HG02763 (cell line): ENCODE measurements around the gene RNASE12.
"Not testable (repeated sequence)": the region's sequence is repeated elsewhere in the genome, so short reads cannot be mapped to it uniquely, and the experiment has no call there.

Experiments used
- ATAC-seq: cut with Tn5 transposase; IDR thresholded peaks from one replicate; pipeline ENCODE4 v1.9.1; 2021; ENCODE audit warnings: mild to moderate bottlenecking, moderate library complexity; ENCODE audit not compliant: unreplicated experiment

Gene RNASE12

DNA sequence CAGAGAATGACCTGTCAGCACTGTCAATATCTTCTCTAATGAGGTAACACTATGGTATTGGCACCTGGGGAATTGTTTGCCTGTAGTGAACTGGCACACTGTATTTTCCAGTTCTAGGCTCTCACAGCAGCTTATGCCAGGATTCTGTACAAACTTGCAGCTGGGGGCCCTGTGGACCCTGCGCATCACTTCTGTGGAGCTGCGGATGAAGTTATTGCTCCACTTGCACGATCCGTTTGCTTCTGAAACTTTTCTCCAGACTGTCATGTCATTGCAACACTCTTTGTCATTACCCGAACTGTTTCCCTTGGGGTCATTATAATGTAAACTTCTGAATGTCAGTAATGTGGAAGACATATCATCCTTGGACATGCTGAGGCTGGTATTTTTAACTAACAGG, 7.3 kb downstream of the RNASE12 start:
- ATAC-seq, result no peak

DNA sequence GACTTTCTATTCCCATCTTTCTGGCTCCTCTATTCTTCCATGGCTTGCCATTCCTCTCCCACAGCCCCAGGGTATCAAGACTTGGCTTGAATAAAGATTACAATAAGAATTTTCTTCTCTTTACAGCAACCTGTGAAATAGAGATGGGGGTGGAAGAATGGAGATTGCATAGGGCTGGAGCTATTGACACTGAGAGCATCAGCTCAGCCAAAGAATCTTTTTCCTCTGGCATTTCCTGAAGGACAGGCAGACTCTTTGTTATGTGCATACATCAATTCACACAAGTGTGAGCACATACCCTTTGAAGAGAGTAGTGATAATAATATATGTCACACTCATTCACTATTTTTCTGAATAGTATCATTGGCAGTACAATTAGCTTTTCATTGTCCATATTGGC, 8.0 kb downstream of the RNASE12 start:
- no peak for ATAC-seq

- no peak for ATAC-seq
Measured at GRCh38 chr14:20580242-20580641, 10.9 kb downstream of the RNASE12 start.

DNA sequence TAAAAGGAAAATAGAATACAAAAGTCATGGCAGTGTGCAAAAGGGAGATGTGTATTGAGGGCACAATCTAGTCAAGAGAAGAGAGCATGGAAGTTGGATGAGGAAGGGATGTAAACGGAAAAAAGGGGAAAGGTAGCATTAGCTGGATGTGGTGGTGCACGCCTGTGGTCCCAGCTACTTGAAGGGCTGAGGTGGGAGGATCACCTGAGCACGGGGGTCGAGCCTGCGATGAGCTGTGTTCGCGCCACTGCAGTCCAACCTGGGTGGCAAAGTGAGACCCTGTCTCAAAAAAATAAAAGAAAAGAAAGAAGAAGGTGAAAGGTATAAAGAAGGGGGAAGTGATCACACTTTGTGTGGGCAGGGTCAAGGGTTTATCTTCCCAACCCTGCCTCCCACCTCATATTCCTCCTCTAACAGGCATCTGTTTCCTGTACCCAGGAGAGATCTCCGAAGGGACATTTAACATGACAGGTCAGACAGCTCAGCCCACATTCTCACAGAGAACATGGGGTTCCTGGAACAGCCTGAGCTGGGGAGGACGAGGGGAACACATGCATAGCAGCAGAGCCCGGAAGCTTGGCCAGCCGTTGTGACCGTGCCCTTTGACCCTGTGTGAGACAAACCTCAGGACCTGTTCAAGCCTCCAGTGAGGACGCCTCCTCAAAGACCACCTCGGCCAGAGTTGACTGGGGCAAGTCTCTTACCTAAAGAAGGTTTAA, 12.2 kb downstream of the RNASE12 start:
- ATAC-seq, result no peak

GRCh38 chr14:20578325-20578724, 12.9 kb downstream of the RNASE12 start:
- ATAC-seq, result no peak

- ATAC-seq, result not testable (repeated sequence)
Measured at GRCh38 chr14:20572382-20572990, 18.7 kb downstream of the RNASE12 start.

- not testable (repeated sequence) for ATAC-seq
Measured at GRCh38 chr14:20570720-20571119, 20.5 kb downstream of the RNASE12 start.

GRCh38 chr14:20569865-20570264, 21.3 kb downstream of the RNASE12 start:
- not testable (repeated sequence) for ATAC-seq

DNA sequence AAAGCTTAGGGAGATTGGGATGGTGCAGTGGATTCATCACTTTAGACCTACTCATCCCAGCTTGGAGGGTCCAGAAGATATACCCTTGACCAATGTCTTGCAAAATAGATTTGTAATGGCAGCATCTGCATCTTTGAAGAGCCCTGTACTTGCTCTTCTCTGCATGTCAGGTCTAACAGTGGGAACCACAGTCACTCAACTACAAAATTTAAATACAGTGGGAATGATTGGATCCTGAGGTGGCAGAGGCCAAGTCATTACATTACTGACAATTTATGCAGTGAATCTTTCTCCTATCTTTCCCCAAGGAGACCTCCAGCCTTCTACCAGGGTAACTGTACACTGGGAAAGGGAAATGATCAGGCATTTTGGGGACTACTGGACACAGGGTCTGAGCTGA, 22.1 kb downstream of the RNASE12 start:
- ATAC-seq, result no peak

DNA sequence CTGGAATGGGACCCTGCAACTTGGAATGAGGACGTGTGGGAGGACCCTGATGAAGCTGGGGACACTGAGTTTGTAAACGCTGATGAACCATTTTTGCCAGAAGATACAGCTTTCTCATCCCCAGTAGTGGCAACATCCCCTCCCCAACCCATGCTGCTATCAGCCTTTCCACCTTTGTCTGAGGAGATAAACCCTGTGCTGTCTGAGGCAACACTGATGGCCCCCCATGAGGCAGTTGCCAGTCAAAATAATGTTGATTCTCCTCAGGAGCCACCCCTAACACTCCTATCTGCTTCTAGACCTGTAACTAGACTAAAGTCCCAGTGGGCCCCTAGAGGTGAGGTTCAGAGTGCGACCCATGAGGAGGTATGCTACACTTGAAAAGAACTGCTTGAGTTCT, 22.8 kb downstream of the RNASE12 start:
- no peak for ATAC-seq

GRCh38 chr14:20567199-20567598, 24.0 kb downstream of the RNASE12 start:
- not testable (repeated sequence) for ATAC-seq

GRCh38 chr14:20564501-20564997, 26.6 kb downstream of the RNASE12 start:
- no peak for ATAC-seq

DNA sequence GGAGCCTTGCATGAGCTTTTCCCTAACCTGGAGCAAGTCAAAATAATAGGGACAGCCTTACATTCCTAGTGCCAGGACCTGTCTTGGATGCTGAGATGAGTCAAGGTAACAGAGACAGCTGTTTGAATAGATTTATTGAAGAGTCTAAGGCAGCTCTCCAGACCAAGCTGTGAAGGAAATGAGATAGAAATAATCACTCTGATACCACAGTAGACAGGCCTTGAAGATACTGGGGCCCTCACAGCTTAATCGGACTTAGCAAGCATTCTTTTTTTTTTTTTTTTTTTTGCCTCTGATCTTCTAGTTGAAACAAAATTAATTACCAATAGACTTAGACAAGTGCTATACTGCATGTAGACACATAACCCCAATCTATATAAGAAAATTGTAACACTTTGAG, 27.2 kb downstream of the RNASE12 start:
- no peak for ATAC-seq

DNA sequence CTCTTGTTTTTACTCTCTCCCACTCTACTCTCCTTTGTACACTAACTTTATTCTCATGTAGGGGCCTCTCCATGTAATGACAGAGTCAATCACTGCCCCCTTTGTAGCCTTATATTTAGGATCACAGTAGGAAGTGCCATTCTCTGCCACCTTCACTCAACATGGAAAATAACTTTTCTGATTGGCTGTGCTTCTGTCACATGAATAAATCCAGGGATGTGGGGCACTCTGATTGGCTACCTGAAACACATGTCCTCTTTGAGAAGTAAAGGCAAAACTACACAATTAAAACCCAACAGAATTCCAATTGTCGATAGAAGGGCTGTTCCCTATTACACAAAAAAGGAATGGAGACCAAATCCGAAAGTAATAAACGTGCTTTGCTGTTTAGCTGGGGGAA, 30.2 kb downstream of the RNASE12 start, which contains the start of gene RNASE9:
TSS of gene RNASE9 (minus strand) at position 87 of the 400 bp plus-strand sequence.
- ATAC-seq, result no peak

DNA sequence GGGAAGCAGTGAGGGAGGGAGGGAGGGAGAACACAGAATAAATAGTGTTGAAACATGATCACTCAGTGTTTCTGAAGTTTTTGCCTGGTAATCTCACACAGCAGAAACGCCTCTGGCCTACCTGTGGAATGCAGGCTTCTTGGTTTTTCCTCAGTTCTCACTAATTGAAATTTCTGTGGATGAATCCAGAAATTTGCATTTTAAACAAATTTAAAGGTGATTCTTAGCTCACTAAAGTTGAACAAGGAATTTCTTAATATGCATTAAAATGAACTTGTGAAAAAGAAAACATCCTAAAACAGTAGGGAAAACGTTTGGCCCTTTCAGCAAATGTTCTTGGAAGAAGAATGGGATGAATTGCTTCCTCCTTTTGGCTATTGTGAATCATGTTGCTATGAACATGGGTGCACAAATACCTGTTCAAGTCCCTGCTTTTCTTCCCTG, 31.7 kb downstream of the RNASE12 start:
- ATAC-seq, result no peak

DNA sequence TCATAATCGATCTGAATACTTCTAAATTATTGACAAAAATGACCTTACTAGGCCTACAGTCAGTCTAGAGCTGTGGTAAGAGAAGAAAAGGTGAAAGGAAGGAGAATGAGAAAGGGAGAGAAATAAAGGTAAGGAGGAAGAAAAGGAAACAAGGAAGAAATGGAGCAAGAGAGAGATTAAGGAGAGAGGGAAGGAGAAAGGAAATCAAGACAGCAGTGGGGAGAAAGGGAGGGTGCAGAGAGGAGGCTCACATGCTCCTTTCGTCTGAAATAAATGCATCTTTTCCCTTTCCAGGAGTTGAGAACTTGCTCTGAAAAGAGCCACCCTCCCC, 34.0 kb downstream of the RNASE12 start:
- ATAC-seq, result no peak

GRCh38 chr14:20556500-20557211, 34.5 kb downstream of the RNASE12 start:
- ATAC-seq, result no peak

- ATAC-seq, result no peak
Measured at GRCh38 chr14:20555845-20556244, 35.3 kb downstream of the RNASE12 start.

DNA sequence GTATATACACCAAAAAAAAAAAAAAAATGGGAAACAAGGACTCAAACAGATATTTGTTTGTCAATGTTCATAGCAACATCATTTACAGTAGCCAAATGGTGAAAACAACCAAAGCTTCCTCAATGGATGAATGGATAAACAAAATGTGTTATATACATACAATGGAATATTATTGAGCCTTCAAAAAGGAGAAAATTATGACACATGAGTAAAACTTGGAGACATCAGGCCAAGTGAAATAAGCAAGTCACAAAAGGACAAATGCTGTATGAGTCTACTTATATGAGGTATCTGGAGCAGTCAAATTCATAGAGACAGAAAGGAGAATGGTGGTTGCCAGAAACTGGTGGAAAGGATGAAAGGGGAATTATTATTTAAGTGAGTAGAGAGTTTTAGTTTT, 38.2 kb downstream of the RNASE12 start:
- ATAC-seq, result no peak

DNA sequence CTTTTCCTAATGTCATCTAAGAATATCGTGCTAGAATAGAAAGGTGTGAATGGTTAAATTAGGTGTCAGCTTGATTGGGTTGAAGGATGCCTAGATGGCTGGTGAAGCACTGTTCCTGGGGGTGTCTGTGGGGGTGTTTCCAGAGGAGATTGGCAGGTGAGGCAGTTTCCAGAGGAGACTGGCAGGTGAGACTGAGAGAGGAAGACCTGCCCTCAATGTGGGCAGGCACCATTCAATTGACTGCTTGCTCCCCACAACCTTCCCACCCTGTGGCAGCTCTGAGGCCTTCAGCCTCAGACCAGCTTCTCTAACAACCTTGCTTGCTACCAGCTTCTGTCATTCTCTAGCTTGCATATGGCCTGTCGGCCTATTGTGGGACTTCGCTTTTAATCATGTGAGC, 39.6 kb downstream of the RNASE12 start:
- ATAC-seq, result no peak

DNA sequence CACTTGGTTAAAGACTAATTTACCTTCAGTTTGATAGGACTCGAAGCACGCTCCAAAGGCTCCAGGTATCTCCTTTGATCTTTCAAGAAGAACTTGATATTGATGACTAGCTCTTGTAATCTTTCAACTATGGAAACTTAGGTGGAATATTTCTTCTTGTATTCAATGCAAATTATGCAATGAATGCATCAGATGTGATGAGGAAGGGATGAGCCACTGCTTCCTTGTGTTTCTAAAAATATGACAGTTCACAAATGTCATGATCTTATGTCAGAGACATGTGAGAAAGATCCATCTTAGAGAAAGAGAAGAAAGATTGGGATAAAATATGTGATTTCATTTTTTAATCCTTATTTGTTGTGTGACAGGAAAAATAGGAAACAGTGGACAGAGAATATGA, 40.2 kb downstream of the RNASE12 start:
- no peak for ATAC-seq
